Measurements from ENCODE around the gene SMURF2. TPM values are rescaled to one million over a fixed set of nuclear protein-coding genes. Genes with fewer than 3 reads are reported as not detected.
"Not testable (repeated sequence)": the region's sequence is repeated elsewhere in the genome, so short reads cannot be mapped to it uniquely, and the experiment has no call there.

The SMURF2 gene
- total RNA-seq, 1 donor from 2014 or later: 126 TPM

DNA sequence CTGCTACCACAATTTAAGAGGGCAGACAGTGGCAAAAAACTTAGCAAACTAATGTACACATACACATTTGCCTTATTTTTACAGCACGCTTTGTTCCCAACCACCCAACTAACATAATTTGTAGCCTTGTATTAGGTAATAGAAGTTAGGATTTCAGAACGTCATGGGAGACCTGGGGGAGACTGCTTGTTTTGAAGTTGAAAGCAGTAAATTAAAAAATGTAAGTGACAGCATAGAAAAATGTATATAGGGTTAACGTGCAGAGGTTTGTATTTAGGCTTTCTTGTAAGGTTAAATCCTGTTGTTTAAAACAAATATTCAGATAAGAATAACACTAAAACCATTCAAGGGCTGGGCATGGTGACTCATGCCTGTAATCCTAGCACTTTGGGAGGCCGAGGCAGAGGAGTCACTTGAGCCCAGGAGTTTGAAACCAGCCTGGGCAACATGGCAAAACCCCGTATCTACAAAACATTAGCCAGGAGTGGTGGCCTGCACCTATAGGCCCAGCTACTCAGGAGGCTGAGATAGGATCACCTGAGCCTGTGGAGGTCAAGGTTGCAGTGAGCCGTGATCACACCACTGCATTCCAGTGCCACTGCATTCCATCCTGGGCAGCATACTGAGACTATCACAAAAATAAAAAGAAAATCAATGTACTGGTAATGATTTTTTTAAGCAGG, 2.3 kb upstream of the SMURF2 start:
- H3K36me3 ChIP-seq (ENCODE audit: insufficient read depth, low read length); DNase-seq (ENCODE audit: low read depth); H3K4me3 Mint-ChIP-seq (ENCODE audit: unreplicated experiment); H3K36me3 Mint-ChIP-seq (ENCODE audit: low read depth, unreplicated experiment); FAIRE-seq; H3K27me3 Mint-ChIP-seq (ENCODE audit: low read depth, unreplicated experiment); H3K9ac ChIP-seq (ENCODE audit: low read length); H3K9me3 ChIP-seq (ENCODE audit: insufficient read depth, low read depth, low read length); H3K4me3 ChIP-seq (ENCODE audit: insufficient read depth, low read depth, low read length); H3K27me3 ChIP-seq (ENCODE audit: insufficient read depth, low read length); H3K9me3 Mint-ChIP-seq (ENCODE audit: unreplicated experiment): not testable (repeated sequence)
- H3K4me2 ChIP-seq (ENCODE audit: low read length): peak overlapping the region; percentile 53
- peak overlapping the region; percentile 14 for H3K27ac ChIP-seq (ENCODE audit: low read depth, low read length)
- peaks cover 12% of the 10 kb centered on the region for H3K4me1 ChIP-seq (ENCODE audit: insufficient read depth, low read length)
- peak overlapping the region; percentile 75 for H2AFZ ChIP-seq (ENCODE audit: low read depth, low read length)
- H3K79me2 ChIP-seq (ENCODE audit: insufficient read depth, low read length): peaks cover 33% of the 10 kb centered on the region
- Mint-ChIP-seq H3K4me1 (ENCODE audit: low read depth, unreplicated experiment) (peaks cover 14% of the 10 kb centered on the region), H3K27ac (ENCODE audit: unreplicated experiment) (peak overlapping the region; percentile 53)
- H4K20me1 ChIP-seq (ENCODE audit: insufficient read depth, low read length): peaks cover 17% of the 10 kb centered on the region

DNA sequence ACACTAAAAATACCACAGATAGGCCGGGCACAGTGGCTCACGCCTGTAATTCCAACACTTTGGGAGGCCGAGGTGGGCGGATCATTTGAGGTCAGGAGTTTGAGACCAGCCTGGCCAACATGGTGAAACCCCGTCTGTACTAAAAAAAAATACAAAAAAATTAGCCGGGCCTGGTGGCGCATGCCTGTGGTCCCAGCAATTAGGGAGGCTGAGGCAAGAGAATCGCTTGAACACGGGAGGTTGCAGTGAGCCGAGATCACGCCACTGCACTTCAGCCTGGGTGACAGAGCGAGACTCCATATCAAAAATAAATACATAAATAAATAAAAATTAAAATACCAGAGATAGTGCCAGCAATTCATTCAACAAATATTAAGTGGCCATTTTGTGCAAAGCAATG, 1.7 kb upstream of the SMURF2 start:
- H2AFZ ChIP-seq (ENCODE audit: low read depth, low read length); H3K9me3 ChIP-seq (ENCODE audit: insufficient read depth, low read depth, low read length); DNase-seq (ENCODE audit: low read depth); H3K9me3 Mint-ChIP-seq (ENCODE audit: unreplicated experiment); H3K27me3 ChIP-seq (ENCODE audit: insufficient read depth, low read length); H3K4me2 ChIP-seq (ENCODE audit: low read length); H3K27me3 Mint-ChIP-seq (ENCODE audit: low read depth, unreplicated experiment); H3K27ac ChIP-seq (ENCODE audit: low read depth, low read length); FAIRE-seq; H3K4me3 ChIP-seq (ENCODE audit: insufficient read depth, low read depth, low read length); H3K36me3 Mint-ChIP-seq (ENCODE audit: low read depth, unreplicated experiment); H3K36me3 ChIP-seq (ENCODE audit: insufficient read depth, low read length); H3K9ac ChIP-seq (ENCODE audit: low read length); H3K4me3 Mint-ChIP-seq (ENCODE audit: unreplicated experiment): not testable (repeated sequence)
- Histone ChIP-seq H4K20me1 (ENCODE audit: insufficient read depth, low read length) (peaks cover 20% of the 10 kb centered on the region), H3K4me1 (ENCODE audit: insufficient read depth, low read length) (peaks cover 12% of the 10 kb centered on the region), H3K79me2 (ENCODE audit: insufficient read depth, low read length) (peaks cover 39% of the 10 kb centered on the region)
- Mint-ChIP-seq H3K4me1 (ENCODE audit: low read depth, unreplicated experiment) (peaks cover 14% of the 10 kb centered on the region), H3K27ac (ENCODE audit: unreplicated experiment) (peak overlapping the region; percentile 53)

DNA sequence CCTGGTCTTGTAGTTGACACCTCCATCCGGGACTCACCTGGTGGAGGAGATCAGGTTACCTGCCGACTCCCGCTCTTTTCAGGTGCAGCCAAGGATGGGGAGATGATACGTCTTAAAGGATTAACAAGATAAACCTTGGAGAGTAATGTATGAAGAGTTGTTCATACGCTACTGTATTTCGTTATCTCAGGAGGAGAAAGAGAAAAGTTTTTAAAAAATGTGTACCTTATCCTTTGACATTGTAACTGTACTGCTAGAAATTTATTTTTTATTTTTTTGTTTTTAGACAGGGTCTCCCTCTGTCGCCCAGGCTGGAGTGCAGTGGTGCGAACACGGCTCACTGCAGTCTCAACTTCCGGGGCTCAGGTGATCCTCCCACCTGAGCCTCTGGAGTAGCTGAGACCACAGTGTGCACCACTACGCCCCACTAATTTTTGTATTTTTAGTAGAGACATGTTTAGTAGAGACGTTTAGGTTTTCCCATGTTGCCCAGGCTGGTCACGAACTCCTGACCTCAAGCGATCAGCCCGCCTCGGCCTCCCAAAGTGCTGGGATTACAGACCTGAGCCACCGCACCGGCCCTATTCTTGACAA, 764 bp upstream of the SMURF2 start:
- H3K9me3 Mint-ChIP-seq (ENCODE audit: unreplicated experiment): no peaks in the 10 kb centered on the region
- H3K4me2 ChIP-seq (ENCODE audit: low read length): peak overlapping the region; percentile 94
- H3K9me3 ChIP-seq (ENCODE audit: insufficient read depth, low read depth, low read length): no peaks in the 10 kb centered on the region
- H4K20me1 ChIP-seq (ENCODE audit: insufficient read depth, low read length): peaks cover 27% of the 10 kb centered on the region
- H2AFZ ChIP-seq (ENCODE audit: low read depth, low read length): peak overlapping the region; percentile 77
- H3K27me3 ChIP-seq (ENCODE audit: insufficient read depth, low read length): no peaks in the 10 kb centered on the region
- H3K9ac ChIP-seq (ENCODE audit: low read length): peak overlapping the region; percentile 81
- peak overlapping the region; percentile 59 for H3K27ac ChIP-seq (ENCODE audit: low read depth, low read length)
- peak overlapping the region; percentile 64 for H3K27ac Mint-ChIP-seq (ENCODE audit: unreplicated experiment)
- no peak for FAIRE-seq
- DNase-seq (ENCODE audit: low read depth): no peak
- H3K36me3 Mint-ChIP-seq (ENCODE audit: low read depth, unreplicated experiment): peaks cover 6% of the 10 kb centered on the region
- peak overlapping the region; percentile 76 for H3K4me3 ChIP-seq (ENCODE audit: insufficient read depth, low read depth, low read length)
- H3K36me3 ChIP-seq (ENCODE audit: insufficient read depth, low read length): no peaks in the 10 kb centered on the region
- TF ChIP-seq EZH2 (IDR thresholded peaks at IDR 0.05; ENCODE audit: insufficient read depth, low read length) (no peak), CTCF (IDR thresholded peaks at IDR 0.05; ENCODE audit: insufficient read depth, low read depth, low read length) (no peak)
- H3K4me1 ChIP-seq (ENCODE audit: insufficient read depth, low read length): peaks cover 17% of the 10 kb centered on the region
- peaks cover 48% of the 10 kb centered on the region for H3K79me2 ChIP-seq (ENCODE audit: insufficient read depth, low read length)
- H3K27me3 Mint-ChIP-seq (ENCODE audit: low read depth, unreplicated experiment): no peaks in the 10 kb centered on the region
- peak overlapping the region; percentile 88 for H3K4me3 Mint-ChIP-seq (ENCODE audit: unreplicated experiment)
- H3K4me1 Mint-ChIP-seq (ENCODE audit: low read depth, unreplicated experiment): peaks cover 14% of the 10 kb centered on the region

Data from astrocyte (in vitro differentiated cells and primary cell).